AG04449 (cell line): Measurements from ENCODE around the gene AKIRIN1.
"Not testable (repeated sequence)": the region's sequence is repeated elsewhere in the genome, so short reads cannot be mapped to it uniquely, and the experiment has no call there.

ENCODE experiments used
- CTCF ChIA-PET: fragments of 350-600 bp; formaldehyde crosslinking; extraction: SDS; loops from one replicate; lab custom pipeline; 2021; ENCODE audit warnings: antibody characterized with exemption; lab: Yijun Ruan, JAX
- POLR2A ChIA-PET: fragments of 400-600, 350-600 bp; formaldehyde crosslinking; extraction: SDS; loops from one replicate; lab custom pipeline; 2020; ENCODE audit warnings: antibody characterized with exemption, inconsistent platforms; lab: Yijun Ruan, JAX
- DNase-seq: peaks from one replicate; pipeline ENCODE4 v3.0.0-alpha.2; 2010; ENCODE audit warnings: low read depth, low spot score
- H3K4me3 ChIP-seq: 2 replicates; pipeline ENCODE4 v1.5.1; 2011; ENCODE audit warnings: low read depth, mild to moderate bottlenecking, control low read depth, low read length
- CTCF ChIP-seq: IDR thresholded peaks from one replicate; pipeline ENCODE4 v1.5.1; 2011; ENCODE audit warnings: mild to moderate bottlenecking, moderate library complexity, low read length, control low read depth, inconsistent platforms; ENCODE audit not compliant: insufficient read depth; ENCODE audit errors: missing control alignments

Gene AKIRIN1

GRCh38 chr1:39048745-39049370 lies 57.8 kb downstream of the AKIRIN1 start:
- ChIA-PET POLR2A (interaction anchor here (2.6 kb wide), 1 partner anchor 23 kb away, joined by 9 read pairs; the partner anchor contains the start of gene NDUFS5), CTCF (no interaction called here)
- no peak overlapping the region for H3K4me3 ChIP-seq
- no peak for TF ChIP-seq CTCF
- no peak for DNase-seq

- DNase-seq = no peak
- no peak for TF ChIP-seq CTCF
- H3K4me3 ChIP-seq = no peak overlapping the region
- ChIA-PET POLR2A (no interaction called here), CTCF (no interaction called here)
These were observed 58.9 kb downstream of the AKIRIN1 start for GRCh38 chr1:39050001-39050400.

GRCh38 chr1:39051193-39051850 lies 60.2 kb downstream of the AKIRIN1 start:
- POLR2A ChIA-PET, DNase-seq, H3K4me3 ChIP-seq: not testable (repeated sequence)
- CTCF ChIA-PET = interaction anchor here (0.7 kb wide), 1 partner anchor 14 kb away, joined by 3 read pairs; no protein-coding TSS in a partner anchor

- POLR2A ChIA-PET = no interaction called here
These were observed 60.9 kb downstream of the AKIRIN1 start for GRCh38 chr1:39051956-39052355.

GRCh38 chr1:39055213-39055710 lies 64.2 kb downstream of the AKIRIN1 start:
- H3K4me3 ChIP-seq, POLR2A ChIA-PET, CTCF ChIA-PET, DNase-seq: not testable (repeated sequence)

More at GRCh38 chr1:39051956-39052355, 60.9 kb downstream of the AKIRIN1 start:
- DNase-seq = no peak
- TF ChIP-seq CTCF = no peak
- CTCF ChIA-PET = interaction anchor here (0.7 kb wide), 1 partner anchor 14 kb away, joined by 3 read pairs; no protein-coding TSS in a partner anchor
- H3K4me3 ChIP-seq = no peak overlapping the region
